DMS 273 treated with DMSO at 0.1 percent for 48 hours (cell line): ENCODE results near the gene CRYGC.
"Not testable (repeated sequence)": the region's sequence is repeated elsewhere in the genome, so short reads cannot be mapped to it uniquely, and the experiment has no call there.

Source experiments
- DNase-seq: peaks from one replicate; lab custom pipeline; 2025; lab: John Stamatoyannopoulos, UW

CRYGC gene

DNA sequence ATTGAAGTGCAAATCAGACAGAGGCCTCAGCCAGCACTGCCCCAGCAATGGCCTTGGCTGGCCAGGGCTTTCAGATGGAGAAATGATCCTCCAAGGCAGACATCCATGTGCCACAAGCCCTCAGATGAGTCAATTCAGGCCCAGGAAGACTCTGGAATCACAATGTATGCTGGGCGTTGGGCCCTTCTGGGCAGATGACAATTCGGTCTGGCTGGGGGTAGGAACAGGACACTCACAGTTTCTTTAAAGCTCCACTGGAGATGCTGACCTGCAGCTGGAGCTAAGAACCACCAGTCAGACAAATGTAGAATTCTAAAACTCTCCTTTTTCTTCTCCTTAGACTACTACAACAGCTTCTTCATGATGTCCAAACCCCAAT is 7.1 kb upstream of the CRYGC start:
- DNase-seq: no peak

DNA sequence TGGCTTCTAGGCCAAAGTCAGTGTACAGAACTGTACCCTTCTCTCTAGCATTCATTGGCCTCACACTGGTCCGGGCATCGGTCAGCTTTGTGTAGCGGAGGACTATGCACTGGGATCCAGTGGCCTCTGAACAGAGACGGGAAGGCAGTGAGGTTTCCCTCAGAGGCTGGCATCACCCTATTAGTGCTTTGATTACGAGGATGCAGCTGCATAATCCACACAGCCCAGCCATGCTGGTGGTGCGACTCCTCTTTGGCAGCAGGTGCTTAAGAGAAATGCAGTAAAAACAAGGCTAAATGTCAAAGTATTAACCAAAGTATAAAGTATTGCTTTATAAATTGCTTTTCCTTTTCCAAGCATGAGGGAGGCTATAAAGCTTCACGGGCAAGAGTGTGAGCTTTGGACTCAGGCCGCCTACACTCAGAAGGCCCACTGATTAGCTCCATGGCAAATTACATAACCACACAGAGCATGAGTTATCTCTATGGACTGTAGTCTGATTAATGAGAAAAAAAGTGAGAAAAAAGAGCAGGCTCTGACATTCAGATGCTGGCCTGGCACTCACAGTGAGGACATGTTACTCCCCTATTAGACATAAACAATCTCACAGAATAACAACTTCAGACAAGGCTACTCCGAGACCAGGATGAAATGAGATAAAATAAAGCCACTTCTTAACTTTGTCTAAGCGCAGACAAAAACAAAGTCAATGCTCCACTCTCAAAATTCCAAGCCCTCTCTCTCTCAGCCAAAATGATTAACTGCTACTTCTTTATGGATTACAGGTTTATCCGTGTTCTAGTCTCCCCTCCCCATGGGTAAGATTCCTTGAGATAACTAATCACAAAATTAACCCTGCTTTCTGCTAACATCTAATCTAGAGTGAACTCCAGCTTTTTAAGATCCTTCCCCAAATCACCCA is 6.4 kb upstream of the CRYGC start:
- DNase-seq: no peak

DNA sequence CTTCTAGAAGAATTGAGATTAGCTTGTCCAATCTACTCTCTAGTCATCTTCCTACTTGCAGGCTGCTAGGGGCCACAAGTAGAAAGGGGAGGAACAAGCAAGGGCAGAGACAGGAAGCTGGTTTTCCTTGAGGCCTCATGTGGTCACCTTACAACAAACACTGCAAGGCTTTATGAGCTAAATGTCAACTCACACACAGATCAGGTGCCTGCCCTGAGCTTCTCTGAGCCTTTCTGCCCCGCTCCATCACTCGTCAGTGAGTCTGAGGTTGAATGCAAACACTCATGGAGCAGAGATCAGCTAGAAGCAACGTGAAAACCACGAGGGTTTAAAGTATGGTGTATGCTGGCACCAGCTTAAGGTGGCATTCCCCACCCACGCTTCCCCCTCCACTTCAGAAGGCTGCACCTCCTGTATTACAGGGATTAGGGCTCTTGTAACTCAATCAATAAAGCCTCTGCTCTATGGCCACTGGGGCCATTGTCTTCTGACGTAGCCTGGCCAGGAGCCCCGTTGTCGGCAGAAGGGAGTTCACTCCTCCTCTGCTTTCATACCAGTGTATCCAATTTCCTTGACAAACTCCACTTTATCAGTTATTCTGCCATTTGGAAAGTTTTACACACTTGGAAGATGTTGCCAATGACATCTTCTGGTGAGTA is 5.4 kb upstream of the CRYGC start:
- DNase-seq: no peak

DNA sequence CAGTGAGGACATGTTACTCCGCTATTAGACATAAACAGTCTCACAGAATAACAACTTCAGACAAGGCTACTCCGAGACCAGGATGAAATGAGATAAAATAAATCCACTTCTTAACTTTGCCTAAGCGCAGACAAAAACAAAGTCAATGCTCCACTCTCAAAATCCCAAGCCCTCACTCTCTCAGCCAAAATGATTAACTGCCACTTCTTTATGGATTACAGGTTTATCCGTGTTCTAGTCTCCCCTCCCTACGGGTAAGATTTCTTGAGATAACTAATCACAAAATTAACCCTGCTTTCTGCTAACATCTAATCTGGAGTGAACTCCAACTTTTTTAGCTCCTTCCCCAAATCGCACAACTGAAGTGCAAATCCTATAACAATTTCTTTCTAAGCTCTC is 1.1 kb upstream of the CRYGC start:
- DNase-seq: no peak

DNA sequence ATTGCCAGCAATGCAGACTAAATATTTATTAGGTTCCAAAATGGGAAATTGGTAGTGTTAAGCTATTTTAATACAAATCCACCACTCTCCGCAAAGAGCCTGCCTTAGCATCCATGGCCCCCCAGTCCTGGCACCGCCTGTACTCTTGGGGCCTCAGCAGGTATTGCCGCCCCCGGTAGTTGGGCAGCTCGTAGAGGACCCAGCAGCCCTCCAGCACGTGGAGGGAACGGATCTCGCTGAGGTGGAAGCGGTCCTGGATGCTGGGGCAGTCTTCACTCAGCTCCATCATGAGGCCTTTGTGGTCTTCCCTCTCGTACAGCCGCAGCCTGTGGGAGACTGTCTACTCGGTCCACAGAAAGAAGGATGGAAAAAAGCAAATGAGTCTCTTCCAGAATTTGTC is 1.5 kb downstream of the CRYGC start:
- DNase-seq: no peak

DNA sequence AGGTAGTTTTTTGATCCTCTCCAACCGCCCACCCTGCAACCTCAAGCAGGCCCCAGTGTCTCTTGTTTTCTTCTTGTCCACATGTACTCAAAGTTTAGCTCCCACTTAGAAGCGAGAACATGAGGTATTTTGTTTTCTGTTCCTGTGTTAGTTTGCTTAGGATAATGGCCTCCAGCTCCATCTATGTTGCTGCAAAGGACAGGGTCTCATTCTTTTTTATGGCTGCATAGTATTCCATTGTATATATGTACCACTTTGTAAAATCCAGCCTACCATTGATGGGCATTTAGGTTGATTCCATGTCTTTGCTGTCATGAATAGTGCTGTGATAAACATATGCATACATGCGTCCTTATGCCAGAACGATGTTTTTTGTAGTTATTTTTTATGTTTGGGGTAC is 2.5 kb downstream of the CRYGC start:
- no peak for DNase-seq

DNA sequence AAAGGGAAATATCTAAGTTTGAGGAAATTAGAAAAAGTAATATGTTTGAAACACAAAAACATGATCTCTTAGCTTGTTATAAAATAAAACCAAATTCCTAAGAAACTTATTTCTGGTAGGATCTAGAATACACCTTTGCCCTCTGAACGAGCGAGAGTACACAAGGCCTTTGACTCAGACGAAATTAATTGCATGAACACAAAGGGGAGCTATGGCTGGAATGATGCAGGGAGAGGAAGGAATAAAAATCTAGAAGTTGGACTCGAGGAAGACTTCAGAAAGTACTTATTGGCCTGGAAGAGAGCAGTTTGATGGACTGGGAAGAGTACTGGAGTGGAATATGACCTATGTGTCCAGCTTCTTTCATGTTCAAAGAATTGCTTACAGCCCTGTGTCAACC is 4.4 kb downstream of the CRYGC start:
- no peak for DNase-seq

DNA sequence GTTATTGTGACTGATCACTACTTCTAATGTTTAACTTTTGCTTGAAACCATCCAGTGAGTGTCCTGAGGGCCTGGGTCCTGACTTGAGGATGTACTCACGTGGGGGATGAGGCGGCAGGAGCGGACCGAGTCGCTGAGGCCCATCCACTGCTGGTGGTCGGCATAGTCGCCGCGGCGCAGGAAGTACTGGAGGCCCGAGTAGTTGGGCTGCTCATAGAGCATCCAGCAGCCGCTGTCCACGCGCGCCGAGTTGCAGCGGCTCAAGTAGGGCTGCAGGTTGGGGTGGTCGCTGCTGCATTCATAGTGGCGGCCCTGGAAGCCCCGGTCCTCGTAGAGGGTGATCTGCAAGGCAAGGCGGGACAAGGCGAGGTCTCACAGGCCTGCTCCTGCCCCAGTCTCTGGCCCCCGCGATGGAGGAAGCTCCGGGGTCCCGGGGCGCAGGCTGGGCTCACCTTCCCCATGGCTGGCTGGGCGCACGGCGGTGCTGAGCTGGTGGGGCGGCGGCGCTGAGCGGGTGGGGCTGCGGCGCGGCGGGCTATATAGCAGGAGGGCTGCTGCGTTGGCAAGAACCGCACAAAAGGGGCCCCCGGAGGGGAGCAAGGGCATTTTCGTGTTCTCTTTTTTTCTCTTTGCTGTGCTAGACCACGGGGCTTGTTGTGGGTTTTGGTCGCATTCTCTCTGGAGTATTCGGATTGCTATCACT is 5.5 kb downstream of the CRYGC start, which contains the start of gene CRYGD:
TSS of gene CRYGD (minus strand) at position 512 of the 703 bp plus-strand sequence. CDS start at position 461, 51 bp downstream.
- DNase-seq: not testable (repeated sequence)

DNA sequence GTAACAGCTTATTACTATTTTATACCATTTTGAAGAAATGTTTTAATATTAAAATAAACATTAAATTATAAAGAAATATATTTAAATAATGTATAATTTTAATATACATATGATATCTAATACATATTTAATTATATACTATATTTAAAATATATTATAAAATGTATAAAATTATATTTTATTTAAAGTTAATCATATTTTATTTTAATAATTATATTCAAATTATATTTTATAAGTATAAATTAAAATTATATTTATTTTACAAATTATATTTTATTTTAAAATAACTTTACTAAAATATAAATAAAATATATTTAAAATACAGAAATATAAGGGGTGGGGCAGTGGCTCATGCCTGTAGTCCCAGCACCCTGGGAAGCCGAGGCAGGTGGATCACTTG is 7.4 kb downstream of the CRYGC start:
- no peak for DNase-seq

DNA sequence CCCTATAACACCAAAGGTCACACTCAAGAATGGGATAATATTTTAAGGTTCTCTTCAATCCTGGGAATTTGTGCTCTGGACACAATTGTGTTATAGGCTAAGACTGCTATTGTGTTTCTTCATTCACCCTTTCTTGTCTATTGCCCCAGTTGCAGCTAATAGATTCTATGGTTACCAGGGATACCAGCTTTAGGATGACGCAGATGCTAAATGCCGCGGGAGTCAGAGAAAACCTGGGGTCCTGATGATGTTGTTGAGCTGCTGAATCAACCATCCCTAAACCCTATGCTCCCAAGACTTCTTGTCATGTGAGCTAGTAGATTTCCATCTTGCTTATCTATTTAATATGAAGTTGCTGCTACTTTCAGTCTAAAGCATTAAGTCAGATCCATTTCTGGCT is 10.7 kb downstream of the CRYGC start:
- DNase-seq: no peak

DNA sequence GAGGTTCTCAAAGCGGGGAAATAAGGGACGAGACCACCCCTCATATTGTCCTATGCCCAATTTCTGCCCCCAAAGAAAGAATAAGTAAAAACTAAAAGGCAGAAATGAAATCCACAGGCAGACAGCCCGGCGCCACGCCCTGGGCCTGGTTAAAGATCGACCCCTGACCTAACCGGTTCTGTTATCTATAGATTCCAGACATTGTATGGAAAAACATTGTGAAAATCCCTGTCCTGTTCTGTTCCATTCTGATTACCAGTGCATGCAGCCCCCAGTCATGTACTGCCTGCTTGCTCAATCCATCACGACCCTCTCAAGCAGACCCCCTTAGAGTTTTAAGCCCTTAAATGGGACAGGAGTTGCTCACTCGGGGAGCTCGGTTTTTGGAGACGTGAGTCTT is 12.2 kb downstream of the CRYGC start:
- DNase-seq: not testable (repeated sequence)

DNA sequence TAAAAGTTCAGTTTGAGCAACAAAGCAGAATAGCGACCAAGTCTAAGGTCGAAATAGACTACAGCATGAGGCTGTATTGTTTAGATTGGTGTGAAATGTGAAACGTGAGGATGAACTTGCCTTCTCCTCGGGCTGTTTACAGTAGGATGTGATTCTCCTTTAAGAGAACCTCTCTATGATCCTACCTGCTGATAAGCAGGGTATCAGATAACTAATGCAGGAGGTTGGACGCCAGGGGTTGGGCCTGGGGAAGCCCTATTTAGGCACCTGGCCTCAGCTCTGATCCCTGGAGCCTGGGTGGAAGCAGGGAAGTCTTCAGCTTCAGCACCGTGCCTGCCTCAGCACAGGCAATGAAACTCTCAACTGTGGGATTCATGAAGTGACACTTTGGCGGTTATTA is 16.7 kb downstream of the CRYGC start:
- no peak for DNase-seq

DNA sequence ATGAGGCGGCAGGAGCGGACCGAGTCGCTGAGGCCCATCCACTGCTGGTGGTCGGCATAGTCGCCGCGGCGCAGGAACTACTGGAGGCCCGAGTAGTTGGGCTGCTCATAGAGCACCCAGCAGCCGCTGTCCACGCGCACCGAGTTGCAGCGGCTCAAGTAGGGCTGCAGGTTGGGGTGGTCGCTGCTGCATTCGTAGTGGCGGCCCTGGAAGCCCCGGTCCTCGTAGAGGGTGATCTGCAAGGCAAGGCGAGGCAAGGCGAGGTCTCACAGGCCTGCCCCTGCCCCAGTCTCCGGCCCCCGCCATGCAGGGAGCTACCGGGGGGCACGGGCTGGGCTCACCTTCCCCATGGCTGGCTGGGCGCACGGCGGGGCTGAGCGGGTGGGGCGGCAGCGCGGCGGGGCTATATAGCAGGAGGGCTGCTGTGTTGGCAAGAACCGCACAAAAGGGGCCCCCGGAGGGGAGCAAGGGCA is 17.3 kb downstream of the CRYGC start:
- DNase-seq: not testable (repeated sequence)

DNA sequence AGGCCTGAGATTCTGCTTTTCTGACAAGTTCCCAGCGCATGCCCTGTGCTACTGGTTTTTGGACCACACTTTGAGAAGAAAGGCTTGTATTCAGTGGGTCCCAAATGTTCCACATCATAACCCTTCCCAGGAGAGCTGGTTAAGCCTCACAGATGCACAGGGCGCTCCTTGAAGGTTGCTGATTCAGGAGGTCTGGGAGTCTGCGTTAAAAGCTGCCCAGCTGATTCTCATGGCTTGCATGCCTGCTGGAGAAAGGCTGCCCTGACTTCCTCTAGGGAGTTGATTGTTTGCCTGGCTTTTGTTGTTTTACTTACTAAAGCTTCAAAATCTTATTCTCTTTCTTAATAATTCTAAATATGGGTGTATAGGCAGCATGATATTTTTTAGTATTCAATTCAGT is 26.0 kb downstream of the CRYGC start:
- no peak for DNase-seq

DNA sequence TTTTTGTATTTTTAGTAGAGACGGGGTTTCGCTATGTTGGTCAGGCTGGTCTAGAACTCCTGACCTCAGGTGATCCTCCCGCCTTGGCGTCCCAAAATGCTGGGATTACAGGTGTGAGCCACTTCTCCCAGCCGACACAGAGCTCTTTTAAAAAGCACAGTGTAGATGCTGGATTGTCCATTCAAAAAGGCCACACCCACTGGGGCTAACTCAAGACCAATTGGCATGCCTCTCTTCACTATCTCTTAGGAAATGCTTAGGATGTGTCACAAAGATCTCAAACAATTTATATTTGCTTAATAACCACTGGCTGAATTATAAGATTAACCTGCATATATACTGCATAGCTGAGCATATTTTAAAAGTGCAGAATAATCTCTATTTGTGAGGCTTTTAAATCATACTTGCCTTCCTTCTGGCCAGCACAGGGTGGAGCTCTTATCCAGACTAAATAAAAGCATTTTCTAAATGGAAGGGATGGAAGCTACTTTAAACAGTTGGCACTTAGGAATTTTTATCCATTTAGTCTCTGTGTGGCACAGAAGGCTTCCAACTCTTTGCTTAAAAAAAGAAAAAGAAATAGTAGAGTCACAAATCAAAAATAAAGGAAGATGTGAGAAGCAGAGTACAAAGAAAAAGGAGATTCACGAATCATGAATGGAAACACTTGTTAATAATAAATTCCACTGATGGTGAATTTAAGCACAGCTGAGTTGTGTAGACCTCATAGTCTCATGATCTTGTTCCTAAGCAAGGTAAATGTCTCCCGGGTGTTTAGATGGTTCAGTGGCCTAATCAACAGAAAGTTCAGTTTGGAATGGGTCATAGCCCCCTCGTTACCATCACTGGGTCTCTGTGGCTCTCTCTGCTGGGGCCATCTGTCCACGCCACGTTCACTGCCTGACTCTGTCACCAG is 27.7 kb downstream of the CRYGC start:
- peak; percentile 20 for DNase-seq

DNA sequence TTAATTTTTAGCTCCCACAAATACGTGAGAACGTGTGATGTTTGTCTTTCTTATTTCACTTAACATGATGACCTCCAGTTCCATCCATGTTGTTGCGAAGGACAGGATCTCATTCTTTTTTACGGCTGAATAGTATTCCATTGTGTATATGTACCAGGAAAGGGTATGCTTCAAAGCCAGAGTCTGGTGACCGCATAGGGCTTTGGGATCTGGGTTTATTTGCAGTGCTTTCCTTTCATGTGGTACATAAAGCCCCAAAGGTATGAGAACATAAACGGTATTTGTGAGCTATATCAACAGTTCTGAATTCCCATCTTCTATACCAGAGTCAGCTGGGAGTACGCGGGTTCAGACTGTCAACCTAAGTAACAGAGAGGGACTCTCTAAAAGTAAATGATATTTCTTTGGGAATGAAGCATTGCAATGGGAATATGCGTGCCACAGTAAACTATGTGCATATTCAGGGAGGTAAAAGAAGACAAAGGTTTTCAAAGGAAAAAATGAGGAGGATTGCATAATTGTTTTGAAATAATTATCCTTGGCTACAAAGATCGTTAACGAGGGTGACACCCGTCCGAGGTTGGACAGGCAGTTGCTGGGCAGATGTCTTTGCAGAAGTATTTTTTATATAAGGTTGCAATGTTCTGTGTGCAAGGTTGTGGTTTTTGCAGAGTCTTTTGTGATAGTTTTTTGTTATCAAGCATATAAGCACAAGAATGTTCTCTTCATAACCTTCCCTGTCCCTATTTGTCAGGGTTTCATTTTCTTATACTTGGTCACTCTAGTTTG is 29.8 kb downstream of the CRYGC start:
- no peak for DNase-seq

DNA sequence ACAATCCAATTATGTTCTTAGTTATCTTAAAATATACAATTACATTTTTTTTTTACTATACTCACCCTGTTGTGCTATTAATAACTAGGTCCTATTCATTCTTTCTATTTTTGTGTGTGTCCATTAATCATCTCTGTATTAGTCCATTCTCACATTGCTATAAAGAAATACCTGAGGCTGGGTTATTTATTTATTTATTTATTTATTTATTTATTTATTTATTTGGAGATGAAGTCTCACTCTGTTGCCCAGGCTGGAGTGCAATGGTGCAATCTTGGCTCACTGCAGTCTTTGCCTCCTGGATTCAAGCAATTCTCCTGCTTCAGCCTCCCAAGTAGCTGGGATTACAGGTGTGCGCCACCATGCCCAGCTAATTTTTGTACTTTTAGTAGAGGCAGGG is 30.9 kb downstream of the CRYGC start:
- not testable (repeated sequence) for DNase-seq

DNA sequence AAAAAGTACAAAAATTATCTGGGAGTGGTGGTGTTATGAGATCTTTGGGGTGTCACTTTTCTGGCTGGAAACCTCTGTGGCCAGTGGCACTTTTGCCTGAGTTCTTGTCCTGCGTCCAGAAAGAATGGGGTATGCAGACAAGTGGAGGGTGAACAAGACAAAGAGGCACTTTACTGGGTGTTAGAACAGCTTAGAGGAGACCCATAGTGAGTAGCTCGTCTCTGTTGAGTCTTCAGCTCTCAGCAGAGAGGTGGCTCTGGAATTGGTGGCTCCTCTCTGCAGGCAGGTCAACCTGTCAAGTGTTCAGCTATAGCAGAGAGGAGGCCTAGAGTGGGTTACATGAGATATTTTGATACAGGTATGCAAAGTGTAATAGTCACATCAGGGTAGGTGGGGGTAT is 31.4 kb downstream of the CRYGC start:
- DNase-seq: no peak

DNA sequence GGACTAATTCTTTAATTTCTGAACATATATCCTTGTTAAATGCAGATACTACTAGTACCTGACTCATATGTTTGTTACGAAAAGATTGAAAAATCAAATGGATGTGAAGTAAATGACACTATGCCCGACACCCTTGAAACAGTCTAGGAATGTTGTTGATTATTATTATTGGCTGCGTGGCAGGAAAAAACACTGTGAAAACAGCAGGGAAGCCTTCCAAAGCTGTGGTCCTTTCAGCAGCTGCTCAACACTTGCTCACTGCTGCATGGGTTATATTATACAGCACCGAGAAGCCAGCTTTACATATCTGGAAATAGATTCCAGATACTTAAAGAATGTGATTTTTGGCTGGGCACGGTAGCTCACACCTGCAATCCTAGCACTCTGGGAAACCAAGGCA is 31.8 kb downstream of the CRYGC start:
- no peak for DNase-seq

DNA sequence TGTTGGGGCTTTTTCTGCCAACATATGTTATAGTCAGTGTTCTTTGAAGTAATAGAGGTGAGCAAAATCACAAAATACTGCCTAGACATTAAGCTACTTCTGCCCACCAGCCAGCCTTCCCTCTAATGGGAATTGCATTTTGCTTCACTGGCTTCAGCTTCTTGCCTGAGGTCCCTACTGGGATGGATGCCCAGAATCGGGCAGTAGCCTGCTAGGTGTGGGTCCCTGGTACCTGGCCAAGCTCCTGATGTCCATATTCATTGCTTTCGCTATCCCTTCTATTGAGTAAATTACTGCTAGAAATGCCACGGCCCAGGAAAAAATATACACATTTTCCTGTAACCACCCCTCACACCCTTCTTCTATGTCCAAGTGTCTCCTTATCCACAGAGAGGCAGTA is 32.3 kb downstream of the CRYGC start:
- no peak for DNase-seq

DNA sequence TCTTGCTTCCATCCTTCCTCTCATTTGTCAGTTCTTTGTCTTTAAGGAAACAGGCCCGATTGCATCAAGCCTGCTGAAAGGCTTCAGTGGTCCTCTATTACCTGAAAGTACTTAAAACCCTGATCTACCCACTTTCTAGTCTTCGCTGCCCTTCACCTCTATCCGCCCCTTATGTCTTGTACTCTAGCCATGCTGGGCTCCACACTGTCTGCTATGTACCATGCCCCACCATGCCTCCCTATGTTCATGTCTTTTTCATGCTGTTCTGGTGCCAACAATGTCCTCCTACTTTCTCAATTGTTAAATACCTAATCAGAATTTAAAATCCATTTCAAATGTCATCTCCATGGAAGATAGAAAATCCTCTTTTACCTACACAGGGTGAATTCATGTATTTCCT is 33.5 kb downstream of the CRYGC start:
- DNase-seq: no peak
